Measurements from ENCODE around the gene DDX51. TPM values are rescaled to one million over a fixed set of nuclear protein-coding genes. Genes with fewer than 3 reads are reported as not detected.

Gene DDX51
- total RNA-seq, 3 donors from 2014 or later (not counting 1 experiment from before 2014, with no cell fraction given), result 39.5 to 55.9 (median 54.2) TPM

GRCh38 chr12:132140918-132141841, 2.9 kb downstream of the DDX51 start:
- DNase-seq (no peak), ATAC-seq (no peak)
- H3K4me3 ChIP-seq (ENCODE audit: low read length), result no peak overlapping the region
- H3K27ac ChIP-seq (ENCODE audit: low read length), result no peak overlapping the region
- Mint-ChIP-seq H3K9me3 (no peaks in the 10 kb centered on the region), H3K36me3 (no peaks in the 10 kb centered on the region), H3K27me3 (ENCODE audit: low read depth in 2 of 2) (no peaks in the 10 kb centered on the region), H3K27ac (no peak overlapping the region), H3K4me3 (no peak overlapping the region), H3K4me1 (peaks cover 11 to 24% of the 10 kb centered on the region in 2 donors)
- H3K36me3 ChIP-seq (ENCODE audit: control insufficient read depth, insufficient read depth, low read length), result peaks cover 36% of the 10 kb centered on the region
- TF ChIP-seq CTCF (IDR thresholded peaks at IDR 0.05), result no peak
- 98% methylated on average over 38 of the region's 38 CpGs for WGBS (ENCODE audit: insufficient coverage)
- no peaks in the 10 kb centered on the region for H3K9me3 ChIP-seq (ENCODE audit: control insufficient read depth, insufficient read depth, low read length)
- intact Hi-C loops (cut with micrococcal nuclease), result no loop called here
- no peaks in the 10 kb centered on the region for H3K27me3 ChIP-seq (ENCODE audit: control insufficient read depth, insufficient read depth, low read length)
- H3K4me1 ChIP-seq (ENCODE audit: control insufficient read depth, insufficient read depth, low read length), result peaks cover 27% of the 10 kb centered on the region

- intact Hi-C loops (cut with micrococcal nuclease), result no loop called here
- no peak overlapping the region for H3K4me3 ChIP-seq (ENCODE audit: low read length)
- H3K9me3 ChIP-seq (ENCODE audit: control insufficient read depth, insufficient read depth, low read length), result no peaks in the 10 kb centered on the region
- Mint-ChIP-seq H3K4me3 (no peak overlapping the region), H3K9me3 (no peaks in the 10 kb centered on the region), H3K27ac (no peak overlapping the region), H3K36me3 (no peaks in the 10 kb centered on the region), H3K27me3 (ENCODE audit: low read depth in 2 of 2) (no peaks in the 10 kb centered on the region), H3K4me1 (peaks cover 9 to 20% of the 10 kb centered on the region in 2 donors)
- H3K4me1 ChIP-seq (ENCODE audit: control insufficient read depth, insufficient read depth, low read length), result peaks cover 24% of the 10 kb centered on the region
- peaks cover 36% of the 10 kb centered on the region for H3K36me3 ChIP-seq (ENCODE audit: control insufficient read depth, insufficient read depth, low read length)
- WGBS (ENCODE audit: insufficient coverage), result 97% methylated on average over 15 of the region's 15 CpGs
- H3K27ac ChIP-seq (ENCODE audit: low read length), result no peak overlapping the region
- H3K27me3 ChIP-seq (ENCODE audit: control insufficient read depth, insufficient read depth, low read length), result no peaks in the 10 kb centered on the region
- no peak for DNase-seq
- no peak for TF ChIP-seq CTCF (IDR thresholded peaks at IDR 0.05)
- no peak for ATAC-seq
Observed at GRCh38 chr12:132140501-132140900, 3.6 kb downstream of the DDX51 start.

- no peak for TF ChIP-seq CTCF (IDR thresholded peaks at IDR 0.05)
- ATAC-seq, result no peak
- Histone ChIP-seq H3K36me3 (ENCODE audit: control insufficient read depth, insufficient read depth, low read length) (peaks cover 36% of the 10 kb centered on the region), H3K4me3 (ENCODE audit: low read length) (no peak overlapping the region), H3K27me3 (ENCODE audit: control insufficient read depth, insufficient read depth, low read length) (no peaks in the 10 kb centered on the region), H3K9me3 (ENCODE audit: control insufficient read depth, insufficient read depth, low read length) (no peaks in the 10 kb centered on the region), H3K4me1 (ENCODE audit: control insufficient read depth, insufficient read depth, low read length) (peaks cover 18% of the 10 kb centered on the region), H3K27ac (ENCODE audit: low read length) (no peak overlapping the region)
- DNase-seq, result no peak
- no peaks in the 10 kb centered on the region for H3K9me3 Mint-ChIP-seq
- intact Hi-C loops (cut with micrococcal nuclease), result no loop called here
- peak overlapping the region; percentile 28 for H3K4me3 Mint-ChIP-seq
- no peak overlapping the region for H3K27ac Mint-ChIP-seq
- H3K27me3 Mint-ChIP-seq (ENCODE audit: low read depth in 2 of 2), result no peaks in the 10 kb centered on the region
- H3K36me3 Mint-ChIP-seq, result no peaks in the 10 kb centered on the region
- 97% methylated on average over 27 of the region's 27 CpGs for WGBS (ENCODE audit: insufficient coverage)
- H3K4me1 Mint-ChIP-seq, result peaks cover 3 to 14% of the 10 kb centered on the region in 2 donors
Observed at GRCh38 chr12:132139912-132140311, 4.2 kb downstream of the DDX51 start.
